HepG2 (cell line): ENCODE measurements around the gene BORCS5. TPM values are rescaled to one million over a fixed set of nuclear protein-coding genes. Genes with fewer than 3 reads are reported as not detected.
A peak's percentile ranks its signal among the peaks of the same experiment; 100 is the strongest.

Source experiments
- ARID2 ChIP-seq: sonication (generic); formaldehyde crosslinking; IDR thresholded peaks from 2 replicates; pipeline ENCODE4 v1.8.1; 2022; ENCODE audit warnings: mild to moderate bottlenecking, missing genetic modification reagents, borderline replicate concordance
- ETV5 ChIP-seq: IDR thresholded peaks from 2 replicates; pipeline ENCODE4 v1.6.1; 2018; ENCODE audit warnings: missing biosample characterization, missing genetic modification reagents, inconsistent platforms, borderline replicate concordance
- HNF1A ChIP-seq, 2 experiments: sonication (generic) in 1 of 2; formaldehyde crosslinking in 1 of 2; IDR thresholded peaks; 2 replicates each; pipeline versions ENCODE4 v1.4.0 to v1.6.1; 2016 to 2020; ENCODE audit warnings: borderline replicate concordance in 1 of 2, low read depth in 1 of 2, mild to moderate bottlenecking in 1 of 2, missing genetic modification reagents in 1 of 2
- IRX3 ChIP-seq: sonication (generic); formaldehyde crosslinking; IDR thresholded peaks from 2 replicates; pipeline ENCODE4 v1.8.1; 2023; ENCODE audit warnings: mild to moderate bottlenecking, low read depth, missing genetic modification reagents, borderline replicate concordance
- MIER3 ChIP-seq: IDR thresholded peaks from 2 replicates; pipeline ENCODE4 v1.6.1; 2016; ENCODE audit warnings: missing compliant biosample characterization, borderline replicate concordance
- MYC ChIP-seq: sonication (generic); formaldehyde crosslinking; IDR thresholded peaks from 2 replicates; pipeline ENCODE4 v1.9.0; 2021; ENCODE audit warnings: missing genetic modification reagents, borderline replicate concordance
- PAF1 ChIP-seq: IDR thresholded peaks from 2 replicates; pipeline ENCODE4 v1.6.1; 2016; ENCODE audit warnings: missing genetic modification reagents, missing compliant biosample characterization
- PBX2 ChIP-seq: IDR thresholded peaks from 2 replicates; pipeline ENCODE4 v1.6.1; 2016; ENCODE audit warnings: control low read depth
- RERE ChIP-seq: IDR thresholded peaks from 2 replicates; pipeline ENCODE4 v1.6.1; 2016; ENCODE audit warnings: low read depth, missing genetic modification reagents, missing compliant biosample characterization
- SNAPC5 ChIP-seq: sonication (generic); formaldehyde crosslinking; IDR thresholded peaks from 2 replicates; pipeline ENCODE4 v1.8.1; 2023; ENCODE audit warnings: mild to moderate bottlenecking, missing genetic modification reagents, borderline replicate concordance
- TEAD3 ChIP-seq: optimal IDR thresholded peaks from 2 replicates; pipeline ENCODE3; 2016; ENCODE audit warnings: borderline replicate concordance
- ZNF180 ChIP-seq: sonication (generic); formaldehyde crosslinking; IDR thresholded peaks from 2 replicates; pipeline ENCODE4 v1.4.0; 2020; ENCODE audit warnings: low read depth, missing genetic modification reagents, borderline replicate concordance
- ZNF746 ChIP-seq: sonication (generic); formaldehyde crosslinking; IDR thresholded peaks from 2 replicates; pipeline ENCODE4 v1.8.0; 2022; ENCODE audit warnings: mild to moderate bottlenecking, missing genetic modification reagents
- ZNF770 ChIP-seq: sonication (generic); formaldehyde crosslinking; IDR thresholded peaks from 2 replicates; pipeline ENCODE4 v1.5.0; 2020; ENCODE audit warnings: mild to moderate bottlenecking, missing genetic modification reagents
- ZSCAN29 ChIP-seq: sonication (generic); formaldehyde crosslinking; conservative IDR thresholded peaks from 2 replicates; pipeline ENCODE4 v1.4.0; 2020; ENCODE audit warnings: mild to moderate bottlenecking, missing genetic modification reagents
- polyA plus RNA-seq, 8 experiments: library from polyadenylated mRNA; depleted of rRNA in 3 of 8; stranded (reverse) in 7 of 8; unstranded in 1 of 8; fragments of >200 nt; fragmentation: Illumina TruSeq in 4 of 8; extraction: Trizol in 4 of 8; gene quantifications; 2 replicates each; pipeline versions ENCODE4 v1.2.1 to v1.2.3, GENCODE V29; 2011 to 2016; ENCODE audit warnings: low read depth in 4 of 8, missing spikeins in 1 of 8, mixed read lengths in 1 of 8; ENCODE audit not compliant: insufficient read depth in 1 of 8
- total RNA-seq, 5 experiments: library from RNA; depleted of rRNA; stranded (reverse); fragments of >200 nt; fragmentation: Illumina TruSeq; extraction: Trizol; gene quantifications; 2 replicates each; pipeline ENCODE4 v1.2.3, GENCODE V29; 2016; ENCODE audit warnings: low read depth in 1 of 5

Gene BORCS5
- total and polyA plus RNA-seq, 2 of the 13 experiments (the other 11 are each of a cell fraction or from before 2014, with no cell fraction given): 3.9 to 4.7 TPM

GRCh38 chr12:12488823-12489550, 132.1 kb downstream of the BORCS5 start (continued):
- 0 out of 2 replicates have a peak, but pooled peaks have one; percentile 16 for TF ChIP-seq RERE (CRISPR knock-in tag)
- peak; percentile 75 for TF ChIP-seq TEAD3 (CRISPR knock-in tag)
- no peak for TF ChIP-seq ZNF770 (CRISPR knock-in tag)
- no peak for TF ChIP-seq SNAPC5 (CRISPR knock-in tag)
- no peak for TF ChIP-seq ZNF746 (CRISPR knock-in tag)
- TF ChIP-seq ZSCAN29: no peak
- TF ChIP-seq MYC: no peak
- TF ChIP-seq IRX3 (CRISPR knock-in tag): no peak
- TF ChIP-seq PBX2 (CRISPR knock-in tag): no peak
- no peak for TF ChIP-seq ZNF180 (CRISPR knock-in tag)
- TF ChIP-seq ETV5 (CRISPR knock-in tag): no peak; the same call in 1 of the 2 replicates
- TF ChIP-seq HNF1A (IDR thresholded peaks at IDR 0.05; ENCODE audit: low read depth): no peak
- no peak for TF ChIP-seq HNF1A (CRISPR knock-in tag; IDR thresholded peaks at IDR 0.05; ENCODE audit: borderline replicate concordance)
- no peak for TF ChIP-seq PAF1 (CRISPR knock-in tag)
- no peak for TF ChIP-seq ARID2
- TF ChIP-seq MIER3 (CRISPR knock-in tag): peak; percentile 74; the same call in 1 of the 2 replicates
